ENCODE data around the gene MARCHF10.
A peak's percentile ranks its signal among the peaks of the same experiment; 100 is the strongest.

The MARCHF10 gene

DNA sequence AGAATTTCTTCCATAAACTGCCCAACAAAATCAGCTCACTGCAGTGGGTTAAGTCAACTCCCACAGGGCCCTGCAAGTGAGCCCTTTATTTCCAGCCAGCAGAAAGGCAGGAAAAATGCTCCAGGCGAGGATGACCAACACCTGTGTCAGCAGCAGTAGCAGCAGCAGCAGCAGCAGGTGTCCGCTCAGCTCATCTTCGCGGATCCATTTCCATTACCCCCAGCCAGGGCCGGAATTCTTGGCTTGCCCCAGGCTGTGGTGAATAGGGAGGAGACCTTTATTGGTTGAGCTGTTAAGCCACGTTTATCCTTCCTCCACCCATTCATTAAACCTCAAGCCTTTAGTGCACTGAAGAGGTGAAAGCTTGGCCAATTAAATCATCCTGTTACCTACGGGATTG lies 46.2 kb downstream of the MARCHF10 start:
- no peak for DNase-seq (ENCODE audit: low read depth)
- TF ChIP-seq, protein P1, sequence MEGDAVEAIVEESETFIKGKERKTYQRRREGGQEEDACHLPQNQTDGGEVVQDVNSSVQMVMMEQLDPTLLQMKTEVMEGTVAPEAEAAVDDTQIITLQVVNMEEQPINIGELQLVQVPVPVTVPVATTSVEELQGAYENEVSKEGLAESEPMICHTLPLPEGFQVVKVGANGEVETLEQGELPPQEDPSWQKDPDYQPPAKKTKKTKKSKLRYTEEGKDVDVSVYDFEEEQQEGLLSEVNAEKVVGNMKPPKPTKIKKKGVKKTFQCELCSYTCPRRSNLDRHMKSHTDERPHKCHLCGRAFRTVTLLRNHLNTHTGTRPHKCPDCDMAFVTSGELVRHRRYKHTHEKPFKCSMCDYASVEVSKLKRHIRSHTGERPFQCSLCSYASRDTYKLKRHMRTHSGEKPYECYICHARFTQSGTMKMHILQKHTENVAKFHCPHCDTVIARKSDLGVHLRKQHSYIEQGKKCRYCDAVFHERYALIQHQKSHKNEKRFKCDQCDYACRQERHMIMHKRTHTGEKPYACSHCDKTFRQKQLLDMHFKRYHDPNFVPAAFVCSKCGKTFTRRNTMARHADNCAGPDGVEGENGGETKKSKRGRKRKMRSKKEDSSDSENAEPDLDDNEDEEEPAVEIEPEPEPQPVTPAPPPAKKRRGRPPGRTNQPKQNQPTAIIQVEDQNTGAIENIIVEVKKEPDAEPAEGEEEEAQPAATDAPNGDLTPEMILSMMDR (conservative IDR thresholded peaks at IDR 0.05; ENCODE audit: low read depth, low read length) = no peak
- H3K4me3 ChIP-seq (ENCODE audit: low read depth, low read length) = no peak overlapping the region

GRCh38 chr17:62760945-62761267 lies 47.2 kb downstream of the MARCHF10 start:
- TF ChIP-seq, protein P1 (conservative IDR thresholded peaks at IDR 0.05; ENCODE audit: low read depth, low read length) = no peak
- no peak for DNase-seq (ENCODE audit: low read depth)
- H3K4me3 ChIP-seq (ENCODE audit: low read depth, low read length) = no peak overlapping the region

GRCh38 chr17:62760059-62760944 lies 47.8 kb downstream of the MARCHF10 start:
- H3K4me3 ChIP-seq (ENCODE audit: low read depth, low read length) = no peak overlapping the region
- TF ChIP-seq, protein P1 (conservative IDR thresholded peaks at IDR 0.05; ENCODE audit: low read depth, low read length) = no peak
- DNase-seq (ENCODE audit: low read depth) = peak; percentile 71

DNA sequence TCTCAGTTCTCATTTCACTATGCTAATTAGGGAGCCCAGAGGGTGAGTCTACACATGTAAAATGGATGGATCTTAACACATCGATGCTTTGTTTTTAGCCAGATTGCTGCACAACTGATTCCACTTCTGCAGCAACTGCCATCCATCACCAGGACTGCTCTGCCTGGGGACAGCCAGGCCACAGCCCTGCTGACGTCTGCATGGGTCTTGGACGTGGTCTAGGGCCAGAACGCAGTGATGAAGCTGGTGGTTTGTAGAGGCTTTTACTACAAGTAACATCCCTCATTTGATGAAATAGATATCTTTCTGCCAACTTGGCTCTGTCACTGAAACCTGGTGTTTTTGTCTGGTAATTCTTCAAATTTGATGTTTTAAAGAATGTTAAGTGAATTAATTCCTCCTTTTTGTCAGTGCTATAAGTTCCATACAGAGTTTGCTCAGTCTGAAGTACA lies 50.6 kb downstream of the MARCHF10 start:
- DNase-seq (ENCODE audit: low read depth) = no peak
- H3K4me3 ChIP-seq (ENCODE audit: low read depth, low read length) = no peak overlapping the region
- TF ChIP-seq, protein P1 (conservative IDR thresholded peaks at IDR 0.05; ENCODE audit: low read depth, low read length) = no peak

DNA sequence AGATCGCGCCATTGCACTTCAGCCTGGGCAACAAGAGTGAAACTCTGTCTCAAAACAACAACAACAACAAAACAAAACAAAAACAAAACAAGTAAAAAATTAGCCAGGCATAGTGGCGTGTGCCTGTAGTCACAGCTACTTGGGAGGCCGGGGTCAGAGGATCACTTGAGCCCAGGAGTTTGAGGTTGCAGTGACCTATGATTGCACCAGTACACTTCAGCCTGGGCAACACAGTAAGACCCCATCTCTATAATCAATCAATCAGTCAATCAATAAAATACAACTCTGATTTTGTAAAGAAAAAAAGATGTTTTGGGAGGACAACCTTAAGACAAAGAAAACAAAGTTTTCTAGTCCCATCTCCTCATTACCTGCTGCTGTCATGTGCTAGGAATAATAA lies 51.9 kb downstream of the MARCHF10 start:
- no peak overlapping the region for H3K4me3 ChIP-seq (ENCODE audit: low read depth, low read length)
- DNase-seq (ENCODE audit: low read depth) = no peak
- TF ChIP-seq, protein P1 (conservative IDR thresholded peaks at IDR 0.05; ENCODE audit: low read depth, low read length) = no peak

DNA sequence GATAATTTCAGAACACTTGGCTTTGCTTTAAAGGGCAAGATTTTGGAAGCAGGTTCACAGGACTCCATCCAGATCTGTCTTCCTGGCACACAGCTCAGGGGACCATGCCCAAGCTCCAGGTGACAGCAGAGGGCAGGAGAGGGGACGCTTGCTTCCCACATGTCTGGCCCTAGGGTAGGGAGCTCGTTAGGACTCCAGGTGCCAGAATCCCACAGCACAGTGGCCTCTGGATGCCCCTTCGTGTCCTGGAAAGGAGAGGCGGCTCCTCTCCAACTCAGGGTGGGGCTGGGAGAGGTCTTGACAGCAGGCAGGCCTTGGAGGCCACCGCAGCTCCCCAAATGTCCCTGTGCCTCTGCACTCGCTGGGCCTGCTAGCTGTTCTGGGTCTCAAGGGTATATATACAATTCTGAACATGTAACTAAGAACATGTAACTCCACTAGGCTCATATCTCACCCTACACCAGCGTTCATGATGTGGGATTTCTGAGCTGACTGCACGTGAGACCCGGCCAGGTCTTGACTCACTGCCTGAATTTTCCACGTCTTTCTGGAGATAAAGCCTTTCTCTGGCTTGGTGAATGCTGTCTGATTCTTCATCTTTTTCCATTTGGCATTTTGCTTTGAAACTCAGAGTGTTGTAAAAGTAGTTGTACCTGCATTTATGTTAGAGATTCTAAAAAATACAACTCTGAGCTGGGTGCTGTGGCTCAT lies 52.8 kb downstream of the MARCHF10 start:
- no peak for DNase-seq (ENCODE audit: low read depth)
- TF ChIP-seq, protein P1 (conservative IDR thresholded peaks at IDR 0.05; ENCODE audit: low read depth, low read length) = no peak
- no peak overlapping the region for H3K4me3 ChIP-seq (ENCODE audit: low read depth, low read length)
